Neuronal stem cell (in vitro differentiated cells): ENCODE results near the gene SPEF2.

Experiments used
- DNase-seq: peaks from one replicate; pipeline ENCODE4 v3.0.0-alpha.2; 2013; ENCODE audit warnings: low spot score
- H2AFZ ChIP-seq: one replicate; pipeline ENCODE4 v1.6.1; 2013; ENCODE audit warnings: mild to moderate bottlenecking, low read length, inconsistent platforms
- H2AK5ac ChIP-seq: 2 replicates; pipeline ENCODE4 v1.6.1; 2013; ENCODE audit warnings: low read depth, mild to moderate bottlenecking, inconsistent platforms, low read length, moderate library complexity, mixed read lengths
- H2BK120ac ChIP-seq: 2 replicates; pipeline ENCODE4 v1.6.1; 2013; ENCODE audit warnings: low read depth, mild to moderate bottlenecking, inconsistent platforms, low read length, moderate library complexity, mixed read lengths
- H2BK12ac ChIP-seq: one replicate; pipeline ENCODE4 v1.6.1; 2013; ENCODE audit warnings: low read length, inconsistent platforms
- H2BK15ac ChIP-seq: 2 replicates; pipeline ENCODE4 v1.6.1; 2013; ENCODE audit warnings: mild to moderate bottlenecking, low read length, inconsistent platforms, mixed read lengths
- H2BK5ac ChIP-seq: one replicate; pipeline ENCODE4 v1.6.1; 2013; ENCODE audit warnings: inconsistent platforms, mild to moderate bottlenecking, low read length, moderate library complexity
- H3K14ac ChIP-seq: one replicate; pipeline ENCODE4 v1.6.1; 2013; ENCODE audit warnings: low read length, inconsistent platforms
- H3K18ac ChIP-seq: 2 replicates; pipeline ENCODE4 v1.6.1; 2013; ENCODE audit warnings: low read length, inconsistent platforms
- H3K23ac ChIP-seq: 2 replicates; pipeline ENCODE4 v1.6.1; 2013; ENCODE audit warnings: low read depth, mild to moderate bottlenecking, mixed read lengths, low read length, inconsistent platforms; ENCODE audit not compliant: poor library complexity
- H3K27ac ChIP-seq: replicated peaks from 3 replicates; pipeline ENCODE4 v1.5.1; 2013; ENCODE audit warnings: low read length, inconsistent platforms
- H3K27me3 ChIP-seq, 3 experiments: 2 replicates each; pipeline ENCODE4 v1.6.1; 2013; ENCODE audit warnings: low read length in 3 of 3, mild to moderate bottlenecking in 2 of 3, inconsistent platforms in 1 of 3, low read depth in 1 of 3, mixed read lengths in 1 of 3, moderate library complexity in 1 of 3; ENCODE audit not compliant: control insufficient read depth in 3 of 3, insufficient read depth in 3 of 3
- H3K36me3 ChIP-seq, 2 donors: replicated peaks in 1 of 2; 2 replicates each; pipeline ENCODE4 v1.6.1; 2013; ENCODE audit warnings: low read length in 2 of 2; ENCODE audit not compliant: control insufficient read depth in 2 of 2, insufficient read depth in 2 of 2
- H3K4ac ChIP-seq: 2 replicates; pipeline ENCODE4 v1.6.1; 2013; ENCODE audit warnings: inconsistent platforms, mild to moderate bottlenecking, low read length, moderate library complexity
- H3K4me1 ChIP-seq, 2 donors: 1 replicate in 1 of 2; 2 replicates in 1 of 2; pipeline ENCODE4 v1.6.1; 2013; ENCODE audit warnings: low read length in 2 of 2, low read depth in 1 of 2; ENCODE audit not compliant: control insufficient read depth in 2 of 2, insufficient read depth in 1 of 2
- H3K4me2 ChIP-seq: one replicate; pipeline ENCODE4 v1.6.1; 2013; ENCODE audit warnings: mild to moderate bottlenecking, low read length, inconsistent platforms; ENCODE audit not compliant: insufficient read depth, poor library complexity, severe bottlenecking
- H3K4me3 ChIP-seq, 2 donors: 2 replicates each; pipeline ENCODE4 v1.5.1; 2013; ENCODE audit warnings: low read length in 2 of 2, mild to moderate bottlenecking in 2 of 2, inconsistent platforms in 1 of 2, moderate library complexity in 1 of 2
- H3K79me1 ChIP-seq: one replicate; pipeline ENCODE4 v1.6.1; 2013; ENCODE audit warnings: low read depth, mild to moderate bottlenecking, inconsistent platforms, low read length, moderate library complexity
- H3K9ac ChIP-seq: one replicate; pipeline ENCODE4 v1.6.1; 2013; ENCODE audit warnings: mild to moderate bottlenecking, low read depth, low read length, inconsistent platforms; ENCODE audit not compliant: poor library complexity
- H3K9me3 ChIP-seq, 2 donors: replicated peaks in 1 of 2; 2 replicates each; pipeline versions ENCODE3 to v1.6.1; 2013; ENCODE audit warnings: low read length in 2 of 2, mild to moderate bottlenecking in 2 of 2, inconsistent platforms in 1 of 2, low read depth in 1 of 2, mixed read lengths in 1 of 2, moderate library complexity in 1 of 2; ENCODE audit not compliant: control insufficient read depth in 2 of 2, insufficient read depth in 1 of 2
- H4K8ac ChIP-seq: one replicate; pipeline ENCODE4 v1.6.1; 2013; ENCODE audit warnings: low read depth, mild to moderate bottlenecking, inconsistent platforms, low read length, moderate library complexity
- H4K91ac ChIP-seq: one replicate; pipeline ENCODE4 v1.6.1; 2013; ENCODE audit warnings: low read length, low read depth, mild to moderate bottlenecking, inconsistent platforms; ENCODE audit not compliant: poor library complexity
- WGBS, 2 donors: extraction: QIAGEN DNeasy Blood & Tissue Kit; methylation state at CpG; one replicate each; pipeline ENCODE4 v1.1.7; 2013; ENCODE audit warnings: missing lambda C conversion rate in 2 of 2, mixed read lengths in 1 of 2; ENCODE audit not compliant: insufficient read length in 2 of 2, insufficient replicate concordance in 1 of 2; ENCODE audit errors: extremely low coverage in 2 of 2; 5-methylcytosine and 5-hydroxymethylcytosine counted together

Gene SPEF2

DNA sequence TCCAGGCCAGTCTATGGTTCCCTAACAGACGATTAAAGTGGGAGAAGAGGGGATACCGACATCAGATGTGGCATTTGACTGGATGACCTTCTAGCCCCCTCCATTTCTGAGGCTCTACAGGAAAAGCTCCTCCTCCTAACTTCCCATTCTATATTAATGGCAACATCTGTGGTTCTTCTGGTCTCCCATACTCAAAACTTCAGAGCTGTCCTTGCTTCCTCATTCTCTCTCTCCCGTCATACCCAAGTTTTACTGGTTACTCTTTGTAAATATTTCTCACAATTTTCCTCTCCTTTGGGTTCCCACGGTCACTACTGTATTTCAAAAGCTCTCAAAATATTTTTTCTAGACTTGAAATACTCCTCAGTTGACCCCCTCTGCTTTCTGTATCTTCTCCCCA is 203.1 kb downstream of the SPEF2 start:
- peaks cover 0 to 7% (median 0%) of the 10 kb centered on the region in 3 experiments for H3K27me3 ChIP-seq
- no CpG with 5 or more reads among the region's 4 CpGs for WGBS, 2 donors
- no peak overlapping the region for H3K4ac ChIP-seq
- H3K14ac ChIP-seq: no peak overlapping the region
- no peak overlapping the region for H3K9ac ChIP-seq
- no peak overlapping the region for H2AK5ac ChIP-seq
- no peak overlapping the region for H3K18ac ChIP-seq
- H2AFZ ChIP-seq: no peak overlapping the region
- no peaks in the 10 kb centered on the region for H3K79me1 ChIP-seq
- no peak overlapping the region for H2BK15ac ChIP-seq
- H3K9me3 ChIP-seq: no peaks in the 10 kb centered on the region
- H3K4me1 ChIP-seq: no peaks in the 10 kb centered on the region
- no peak overlapping the region for H4K8ac ChIP-seq
- no peak overlapping the region for H2BK120ac ChIP-seq
- no peak overlapping the region for H3K4me3 ChIP-seq
- H2BK5ac ChIP-seq: no peak overlapping the region
- no peak overlapping the region for H4K91ac ChIP-seq
- H3K36me3 ChIP-seq: no peaks in the 10 kb centered on the region
- no peak overlapping the region for H3K23ac ChIP-seq
- H3K27ac ChIP-seq: no peak overlapping the region
- H3K4me2 ChIP-seq: no peak overlapping the region
- H2BK12ac ChIP-seq: no peak overlapping the region
- DNase-seq: no peak

DNA sequence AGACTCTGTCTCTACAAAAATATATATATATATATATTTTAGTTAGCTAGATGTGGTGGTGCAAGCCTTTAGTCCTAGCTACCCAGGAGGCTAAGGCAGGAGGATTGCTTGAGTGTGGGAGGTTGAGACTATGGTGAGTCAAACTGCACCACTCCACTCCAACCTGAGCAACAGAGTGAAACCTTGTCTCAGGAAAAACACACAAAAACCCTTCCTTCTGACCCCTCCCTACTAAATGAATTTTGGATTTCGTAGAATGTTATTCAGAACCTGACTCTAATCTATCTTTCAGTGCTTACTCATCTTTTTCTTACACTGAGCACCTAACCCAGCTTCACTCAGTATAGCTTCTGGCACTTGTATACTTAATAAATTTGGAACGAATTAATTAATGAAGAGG is 203.8 kb downstream of the SPEF2 start:
- no peak overlapping the region for H2BK12ac ChIP-seq
- no peaks in the 10 kb centered on the region for H3K36me3 ChIP-seq
- H3K4me3 ChIP-seq: no peak overlapping the region
- H2BK15ac ChIP-seq: no peak overlapping the region
- H3K4me1 ChIP-seq: no peaks in the 10 kb centered on the region
- H3K27ac ChIP-seq: no peak overlapping the region
- H4K8ac ChIP-seq: no peak overlapping the region
- no peak overlapping the region for H3K4me2 ChIP-seq
- H4K91ac ChIP-seq: no peak overlapping the region
- WGBS, 2 donors: no CpG with 5 or more reads among the region's 2 CpGs
- H3K27me3 ChIP-seq: peaks cover 0 to 7% (median 0%) of the 10 kb centered on the region in 3 experiments
- H2BK5ac ChIP-seq: no peak overlapping the region
- H3K79me1 ChIP-seq: no peaks in the 10 kb centered on the region
- H3K4ac ChIP-seq: no peak overlapping the region
- H2AK5ac ChIP-seq: no peak overlapping the region
- H2BK120ac ChIP-seq: no peak overlapping the region
- H3K23ac ChIP-seq: no peak overlapping the region
- no peak for DNase-seq
- no peak overlapping the region for H3K9ac ChIP-seq
- no peak overlapping the region for H3K18ac ChIP-seq
- no peaks in the 10 kb centered on the region for H3K9me3 ChIP-seq
- no peak overlapping the region for H2AFZ ChIP-seq
- H3K14ac ChIP-seq: no peak overlapping the region

DNA sequence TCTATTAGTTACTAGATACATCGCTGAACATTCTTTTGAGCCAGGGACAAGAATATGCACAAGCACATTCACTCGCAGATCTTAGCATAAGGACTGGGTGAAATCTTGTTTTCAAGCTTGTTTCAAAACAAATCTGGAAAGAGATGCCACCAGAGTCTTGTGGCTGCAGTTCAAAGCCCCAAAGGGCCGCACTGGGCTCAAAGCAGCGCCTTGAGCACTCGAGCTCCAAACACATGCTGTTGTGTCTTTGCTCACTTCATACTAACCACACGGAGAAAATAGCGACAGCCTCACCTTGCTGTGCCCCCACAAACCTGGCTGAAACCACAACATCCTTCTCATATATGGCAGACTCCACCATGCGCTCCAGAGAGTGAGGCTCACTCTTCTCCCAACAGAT is 204.8 kb downstream of the SPEF2 start:
- Histone ChIP-seq H3K27ac (no peak overlapping the region), H4K8ac (no peak overlapping the region), H3K79me1 (no peaks in the 10 kb centered on the region), H4K91ac (no peak overlapping the region), H3K4me3 (no peak overlapping the region), H3K36me3 (no peaks in the 10 kb centered on the region), H3K4ac (no peak overlapping the region), H3K9ac (no peak overlapping the region), H3K14ac (no peak overlapping the region), H2BK5ac (no peak overlapping the region), H2BK15ac (no peak overlapping the region), H3K4me1 (no peaks in the 10 kb centered on the region), H3K9me3 (no peaks in the 10 kb centered on the region), H2BK12ac (no peak overlapping the region), H3K4me2 (no peak overlapping the region), H3K18ac (no peak overlapping the region), H3K23ac (no peak overlapping the region), H3K27me3 (peaks cover 0 to 3% (median 0%) of the 10 kb centered on the region in 3 experiments), H2BK120ac (no peak overlapping the region), H2AFZ (no peak overlapping the region), H2AK5ac (no peak overlapping the region)
- WGBS, 2 donors: no CpG with 5 or more reads among the region's 8 CpGs
- no peak for DNase-seq

DNA sequence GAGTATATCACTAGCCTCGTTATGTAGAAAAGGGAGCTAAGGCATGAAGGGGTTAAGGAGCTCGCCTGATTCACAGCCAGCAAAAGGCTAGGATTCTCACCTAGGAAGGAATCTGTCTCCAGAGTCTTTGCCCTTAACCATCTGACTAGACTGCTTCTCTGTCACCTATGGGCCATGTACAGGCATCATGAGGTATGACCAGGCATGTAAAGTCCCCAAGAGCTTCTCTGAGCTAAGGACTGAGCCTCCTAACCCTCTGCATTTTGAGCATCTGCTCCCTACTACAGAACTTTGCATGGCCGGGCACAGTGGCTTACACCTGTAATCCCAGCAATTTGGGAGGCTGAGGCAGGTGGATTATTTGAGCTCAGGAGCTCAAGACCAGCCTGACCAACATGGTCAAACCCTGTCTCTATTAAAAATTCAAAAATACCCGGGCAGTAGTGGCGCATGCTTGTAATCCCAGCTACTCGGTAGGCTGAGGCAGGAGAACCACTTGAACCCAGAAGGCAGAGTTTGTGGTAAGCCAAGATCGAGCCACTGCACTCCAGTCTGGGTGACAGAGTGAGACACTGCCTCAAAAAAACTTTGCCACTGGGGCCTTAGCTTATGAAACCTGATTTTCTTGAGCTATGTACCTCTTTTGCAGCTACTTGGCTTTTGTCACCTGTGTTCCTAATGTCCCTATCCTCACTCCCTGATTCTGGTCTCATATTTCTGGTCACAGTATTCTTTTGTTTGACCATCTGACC is 205.9 kb downstream of the SPEF2 start:
- Histone ChIP-seq H3K14ac (no peak overlapping the region), H2BK12ac (no peak overlapping the region), H2BK120ac (no peak overlapping the region), H3K4me2 (no peak overlapping the region), H3K36me3 (no peaks in the 10 kb centered on the region), H2BK5ac (no peak overlapping the region), H2BK15ac (no peak overlapping the region), H3K9me3 (no peaks in the 10 kb centered on the region), H3K4me1 (no peaks in the 10 kb centered on the region), H3K4me3 (no peak overlapping the region), H4K8ac (no peak overlapping the region), H4K91ac (no peak overlapping the region), H3K27me3 (peaks cover 0 to 3% (median 0%) of the 10 kb centered on the region in 3 experiments), H3K79me1 (no peaks in the 10 kb centered on the region), H2AFZ (no peak overlapping the region), H2AK5ac (no peak overlapping the region), H3K18ac (no peak overlapping the region), H3K9ac (no peak overlapping the region), H3K23ac (no peak overlapping the region), H3K4ac (no peak overlapping the region), H3K27ac (no peak overlapping the region)
- no CpG with 5 or more reads among the region's 7 CpGs for WGBS, 2 donors
- no peak for DNase-seq
